ENCODE data around the gene CEP70.
A peak's percentile ranks its signal among the peaks of the same experiment; 100 is the strongest.
"Not testable (repeated sequence)": the region's sequence is repeated elsewhere in the genome, so short reads cannot be mapped to it uniquely, and the experiment has no call there.

The CEP70 gene

DNA sequence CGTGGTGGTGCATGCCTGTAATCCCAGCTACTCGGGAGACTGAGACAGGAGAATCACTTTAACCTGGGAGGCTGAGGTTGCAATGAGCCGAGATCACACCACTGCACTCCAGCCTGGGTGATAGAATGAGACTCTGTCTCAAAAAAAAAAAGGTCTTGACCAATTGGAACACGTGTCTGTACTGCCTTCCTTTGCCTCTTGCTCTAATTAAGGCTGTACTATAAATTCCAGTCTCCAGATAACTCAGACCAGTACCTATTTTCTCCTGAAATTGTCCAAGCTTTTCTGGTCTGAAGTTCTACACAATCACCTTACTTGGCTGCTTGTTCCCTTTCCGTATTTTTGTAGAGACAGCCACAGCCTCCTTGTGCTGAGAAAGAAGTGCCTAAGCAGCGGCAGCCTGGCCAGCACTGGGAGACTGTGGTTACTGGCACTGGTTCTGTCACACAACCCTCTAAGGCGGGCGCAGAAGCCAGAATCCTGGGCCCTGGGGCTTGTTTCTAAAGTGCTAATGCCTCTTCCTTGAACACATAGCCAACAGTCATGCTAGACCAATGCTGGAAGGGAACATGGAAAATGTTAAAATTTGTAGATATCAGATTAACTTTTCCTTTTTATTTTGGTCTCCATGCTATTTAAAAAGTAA is 6.2 kb upstream of the CEP70 start:
- H3K4me3 ChIP-seq, result no peak overlapping the region
- H3K27ac ChIP-seq, result peak overlapping the region in 1 of 2 donors; percentile 32
- TF ChIP-seq, protein P1, sequence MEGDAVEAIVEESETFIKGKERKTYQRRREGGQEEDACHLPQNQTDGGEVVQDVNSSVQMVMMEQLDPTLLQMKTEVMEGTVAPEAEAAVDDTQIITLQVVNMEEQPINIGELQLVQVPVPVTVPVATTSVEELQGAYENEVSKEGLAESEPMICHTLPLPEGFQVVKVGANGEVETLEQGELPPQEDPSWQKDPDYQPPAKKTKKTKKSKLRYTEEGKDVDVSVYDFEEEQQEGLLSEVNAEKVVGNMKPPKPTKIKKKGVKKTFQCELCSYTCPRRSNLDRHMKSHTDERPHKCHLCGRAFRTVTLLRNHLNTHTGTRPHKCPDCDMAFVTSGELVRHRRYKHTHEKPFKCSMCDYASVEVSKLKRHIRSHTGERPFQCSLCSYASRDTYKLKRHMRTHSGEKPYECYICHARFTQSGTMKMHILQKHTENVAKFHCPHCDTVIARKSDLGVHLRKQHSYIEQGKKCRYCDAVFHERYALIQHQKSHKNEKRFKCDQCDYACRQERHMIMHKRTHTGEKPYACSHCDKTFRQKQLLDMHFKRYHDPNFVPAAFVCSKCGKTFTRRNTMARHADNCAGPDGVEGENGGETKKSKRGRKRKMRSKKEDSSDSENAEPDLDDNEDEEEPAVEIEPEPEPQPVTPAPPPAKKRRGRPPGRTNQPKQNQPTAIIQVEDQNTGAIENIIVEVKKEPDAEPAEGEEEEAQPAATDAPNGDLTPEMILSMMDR (IDR thresholded peaks at IDR 0.05), result no peak
- DNase-seq (ENCODE audit: low spot score), result no peak

DNA sequence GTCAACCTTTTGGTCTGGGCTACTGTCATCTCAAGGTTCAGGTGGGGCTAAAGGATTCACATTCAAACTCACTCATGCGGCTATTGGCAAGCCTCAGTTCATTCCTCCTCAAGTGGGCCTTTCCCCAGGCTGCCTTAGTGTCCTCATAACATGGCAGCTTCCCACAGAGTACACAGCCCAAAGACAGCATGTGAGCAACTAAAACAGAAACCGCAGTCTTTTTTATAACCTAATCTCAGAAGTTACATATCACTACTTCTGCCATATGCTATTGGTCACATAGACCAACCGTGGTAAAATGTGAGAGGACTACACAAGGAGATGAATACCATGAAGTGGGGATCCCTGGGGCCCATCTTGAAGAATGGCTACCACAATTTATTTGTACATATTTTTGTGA is 4.5 kb upstream of the CEP70 start:
- H3K27ac ChIP-seq, result no peak overlapping the region
- DNase-seq (ENCODE audit: low spot score), result no peak
- no peak overlapping the region for H3K4me3 ChIP-seq
- TF ChIP-seq, protein P1 (IDR thresholded peaks at IDR 0.05), result no peak

DNA sequence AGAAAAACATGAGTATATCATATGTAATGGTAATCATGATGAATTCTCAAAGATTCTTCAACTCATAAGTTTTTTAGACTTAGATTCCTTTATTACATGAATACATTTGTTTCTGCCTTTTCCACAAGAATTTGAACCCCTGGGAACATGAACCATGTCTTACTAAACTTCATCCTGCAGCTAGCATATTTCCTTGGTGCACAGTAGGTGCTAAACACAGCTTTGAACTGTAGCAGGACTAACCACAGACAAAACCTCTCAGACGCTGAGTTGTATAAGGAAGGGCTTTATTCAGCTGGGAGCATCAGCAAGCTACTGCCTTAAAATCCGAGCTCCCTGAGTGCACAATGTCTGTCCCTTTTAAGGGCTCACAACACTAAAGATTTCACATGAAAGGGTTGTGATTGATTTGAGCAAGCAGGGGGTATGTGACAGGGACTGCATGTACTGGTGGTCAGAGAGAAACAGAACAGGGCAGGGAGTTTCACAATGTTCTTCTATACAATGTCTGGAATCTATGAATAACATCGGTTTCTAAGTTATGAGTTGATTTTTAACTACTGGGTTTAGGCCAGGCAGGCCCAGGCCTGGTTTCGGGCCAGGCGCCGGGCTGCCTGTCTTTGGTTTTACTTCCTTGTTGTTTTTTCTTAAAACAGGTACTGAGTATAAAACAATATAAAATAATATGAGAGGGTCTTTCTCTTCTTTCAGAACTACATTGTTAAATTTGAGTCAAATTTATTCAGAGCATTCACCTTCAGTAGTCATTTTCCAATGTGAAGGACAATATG is 3.3 kb upstream of the CEP70 start:
- H3K4me3 ChIP-seq; H3K27ac ChIP-seq; DNase-seq (ENCODE audit: low spot score): not testable (repeated sequence)

DNA sequence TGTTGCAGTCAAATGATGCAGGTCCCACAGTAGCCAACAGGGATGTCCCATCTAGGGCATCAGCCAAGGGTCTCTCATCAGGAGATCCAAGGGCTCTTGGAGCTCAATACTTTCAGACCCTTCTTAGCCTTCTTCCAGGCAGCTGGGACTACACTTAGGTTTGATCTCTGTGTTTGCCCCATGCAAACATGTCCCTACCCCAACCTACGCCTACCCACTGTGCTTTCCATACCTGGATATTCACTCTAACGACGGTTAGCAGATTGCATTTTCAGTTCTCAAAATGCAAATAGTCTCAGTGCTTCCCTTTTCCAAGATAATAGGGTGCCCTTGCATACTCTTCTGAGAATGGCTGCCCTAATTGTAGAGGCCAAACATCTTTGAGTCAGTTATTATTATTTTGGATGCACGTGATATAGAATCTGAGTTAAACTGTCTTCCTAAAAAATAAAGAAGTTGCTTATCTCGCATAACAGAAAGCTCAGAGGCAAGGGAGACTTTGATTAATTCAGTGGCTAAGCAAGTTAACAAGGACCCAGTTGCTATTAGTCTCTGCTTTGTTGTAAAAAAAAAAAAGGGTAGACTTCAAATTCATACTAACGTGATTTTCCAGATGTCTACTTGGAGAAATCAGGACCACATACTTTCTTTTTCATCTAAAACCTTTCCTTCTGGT is 1.0 kb upstream of the CEP70 start:
- Histone ChIP-seq H3K4me3 (peak overlapping the region; percentile 78), H3K27ac (peak overlapping the region in 1 of 2 donors; percentile 91)
- no peak for DNase-seq (ENCODE audit: low spot score)
- TF ChIP-seq, protein P1 (IDR thresholded peaks at IDR 0.05), result no peak

DNA sequence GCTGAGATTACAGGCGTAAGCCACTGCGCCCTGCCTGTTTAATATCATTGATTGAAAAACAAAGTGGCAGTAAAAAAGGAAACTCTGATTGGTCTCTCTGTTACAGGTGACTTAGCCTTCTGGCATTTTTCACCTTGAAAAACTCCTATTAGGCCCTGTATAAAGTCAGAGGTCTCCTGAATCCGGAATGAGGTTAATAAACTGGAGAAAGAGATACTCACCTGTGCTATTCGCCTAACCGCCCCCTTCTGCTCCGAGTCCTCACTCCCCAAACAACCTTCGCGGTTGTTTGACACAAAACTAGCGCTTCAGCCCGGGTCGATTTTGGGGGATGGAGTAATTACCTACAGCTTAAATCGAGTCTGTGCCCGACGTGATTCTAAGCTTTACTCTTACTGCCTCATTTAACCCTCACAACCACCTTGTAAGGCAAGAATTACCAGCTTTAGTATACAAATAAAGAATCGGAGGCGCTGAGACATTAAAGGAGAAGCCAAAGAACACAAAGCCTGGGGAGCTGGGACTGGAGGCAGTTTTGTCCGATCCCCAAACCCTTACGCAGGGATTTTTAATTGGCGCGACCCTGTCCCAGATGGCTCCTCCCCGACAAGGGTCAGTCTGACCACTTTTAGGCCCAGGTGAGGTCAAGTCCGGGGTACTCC is 441 bp downstream of the CEP70 start:
- TF ChIP-seq, protein P1 (IDR thresholded peaks at IDR 0.05), result no peak
- Histone ChIP-seq H3K27ac (peak overlapping the region; percentile 90 to 91), H3K4me3 (peak overlapping the region; percentile 78)
- no peak for DNase-seq (ENCODE audit: low spot score)

DNA sequence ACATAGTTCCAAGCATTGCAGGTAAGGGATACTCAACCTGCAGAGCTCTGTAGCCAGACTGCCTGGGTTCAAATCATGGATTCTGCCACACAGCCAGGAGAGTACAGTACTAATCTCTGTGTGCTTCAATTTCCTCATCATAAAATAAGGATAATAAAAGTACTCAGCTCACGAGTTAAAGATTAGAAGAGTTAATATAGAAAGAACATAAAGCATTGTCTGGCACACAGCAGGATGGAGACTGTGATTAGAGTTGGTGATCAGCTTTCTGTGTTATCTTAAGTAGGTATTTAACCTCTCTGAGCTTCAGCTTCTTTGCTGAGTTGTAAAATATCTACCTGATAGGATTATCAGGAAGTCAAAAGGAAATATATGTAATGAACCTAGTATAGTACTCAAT is 2.7 kb downstream of the CEP70 start:
- DNase-seq (ENCODE audit: low spot score), result no peak
- Histone ChIP-seq H3K4me3 (no peak overlapping the region), H3K27ac (no peak overlapping the region)
- TF ChIP-seq, protein P1 (IDR thresholded peaks at IDR 0.05), result no peak

DNA sequence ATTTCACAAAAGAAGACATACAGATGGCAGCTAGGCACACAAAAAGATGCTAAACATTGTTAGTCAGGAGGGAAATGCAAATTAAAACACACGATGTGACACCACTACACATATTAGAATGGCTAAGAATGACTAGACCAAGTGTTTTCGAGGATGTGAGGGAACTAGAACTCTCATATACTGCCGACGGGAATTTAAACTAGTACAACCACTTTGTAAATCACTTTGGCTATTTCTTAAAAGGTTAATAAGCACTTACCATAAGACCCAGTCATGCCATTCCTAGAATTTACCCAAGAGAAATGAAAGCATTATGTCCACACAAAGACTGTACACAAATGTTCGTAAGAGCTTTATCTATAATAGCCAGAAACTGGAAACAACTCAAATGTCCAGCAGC is 5.6 kb downstream of the CEP70 start:
- TF ChIP-seq, protein P1 (IDR thresholded peaks at IDR 0.05), result no peak
- H3K27ac ChIP-seq, result no peak overlapping the region
- no peak for DNase-seq (ENCODE audit: low spot score)
- no peak overlapping the region for H3K4me3 ChIP-seq
